ENCODE measurements around the gene CDCP2.

CDCP2 gene

DNA sequence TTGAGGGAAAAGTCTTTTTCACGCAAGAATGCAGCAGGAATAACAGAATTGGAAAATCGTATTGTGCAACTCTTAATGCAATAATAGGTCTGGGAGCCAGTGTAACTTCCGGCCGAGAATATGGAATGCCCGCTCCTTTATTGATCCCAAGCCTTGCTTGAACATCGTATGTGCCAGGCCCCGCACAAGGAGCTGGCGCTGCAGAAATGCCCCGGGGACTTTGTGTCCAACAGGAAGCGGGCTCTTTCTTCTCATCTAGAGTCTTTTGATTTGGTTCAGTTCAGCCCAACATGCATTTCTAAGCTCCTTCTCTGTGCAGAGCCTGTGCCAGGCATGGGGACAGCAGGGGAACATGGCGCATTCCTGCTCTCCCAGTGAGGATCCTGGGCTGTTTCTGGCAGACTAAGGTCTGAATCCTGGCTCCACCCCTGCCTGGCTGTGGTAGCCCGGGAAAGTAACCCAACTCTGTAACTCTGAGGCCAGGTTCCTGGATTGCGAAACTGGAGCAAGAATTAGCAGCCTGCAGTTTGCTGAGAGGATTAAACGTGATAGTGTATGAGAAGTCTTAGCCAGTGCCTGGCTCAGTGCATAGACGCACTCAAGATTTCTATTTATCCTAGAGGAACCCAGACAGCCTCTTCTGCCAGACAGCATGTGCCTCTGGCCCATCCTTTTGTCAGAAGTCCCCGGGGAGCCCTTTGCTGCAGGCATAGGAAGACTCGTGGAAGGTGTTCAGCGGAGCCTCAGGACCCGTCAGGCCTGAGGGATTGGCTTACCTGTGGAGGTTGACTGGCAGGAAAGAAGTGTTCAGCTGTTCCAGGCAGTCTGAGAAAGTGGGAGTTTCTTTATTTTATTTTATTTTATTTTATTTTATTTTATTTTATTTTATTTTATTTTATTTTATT, 987 bp upstream of the CDCP2 start:
- no peak overlapping the region for H2AK5ac ChIP-seq (ENCODE audit: low read length)
- no peak overlapping the region for H4K91ac ChIP-seq (ENCODE audit: low read depth, low read length)
- no peak overlapping the region for H3K27ac ChIP-seq (ENCODE audit: low read depth, low read length)
- peaks cover 9% of the 10 kb centered on the region in 2 experiments for H3K4me1 ChIP-seq (ENCODE audit: control insufficient read depth in 1 of 2, insufficient read depth in 2 of 2, low read length in 2 of 2)
- H2BK5ac ChIP-seq (ENCODE audit: low read depth, low read length, poor library complexity): no peak overlapping the region
- H3K18ac ChIP-seq (ENCODE audit: low read length): no peak overlapping the region
- H3K36me3 ChIP-seq (ENCODE audit: control insufficient read depth in 1 of 2, insufficient read depth in 2 of 2, low read length in 2 of 2): no peaks in the 10 kb centered on the region
- no peak overlapping the region for H3K4ac ChIP-seq (ENCODE audit: low read depth, low read length)
- H3K27me3 ChIP-seq (ENCODE audit: insufficient read depth, low read length): no peaks in the 10 kb centered on the region
- no peak overlapping the region for H3K23ac ChIP-seq (ENCODE audit: low read length)
- no peak overlapping the region for H4K8ac ChIP-seq (ENCODE audit: low read depth, low read length)
- H3K79me2 ChIP-seq (ENCODE audit: control insufficient read depth, insufficient read depth, low read length, poor library complexity): no peaks in the 10 kb centered on the region
- H4K12ac ChIP-seq (ENCODE audit: low read depth, low read length): no peak overlapping the region
- no peak overlapping the region for H2BK12ac ChIP-seq (ENCODE audit: low read length)
- H3K9ac ChIP-seq (ENCODE audit: low read length): no peak overlapping the region
- H3K4me2 ChIP-seq (ENCODE audit: low read length): no peak overlapping the region
- DNase-seq: peak in 1 of 2 donors; percentile 46
- H3K9me3 ChIP-seq (ENCODE audit: insufficient read depth, low read depth, low read length): no peaks in the 10 kb centered on the region
- H3K4me3 ChIP-seq (ENCODE audit: low read depth, low read length): no peak overlapping the region
- no peaks in the 10 kb centered on the region for H3K79me1 ChIP-seq (ENCODE audit: low read length)
- H3K14ac ChIP-seq (ENCODE audit: low read length): peak overlapping the region; percentile 34
- WGBS (ENCODE audit: extremely low coverage, insufficient coverage, insufficient read length): no CpG with 5 or more reads among the region's 19 CpGs
- no peak overlapping the region for H2AFZ ChIP-seq (ENCODE audit: insufficient read depth, low read length, poor library complexity)
- H2BK120ac ChIP-seq (ENCODE audit: insufficient read depth, low read length, poor library complexity): no peak overlapping the region

DNA sequence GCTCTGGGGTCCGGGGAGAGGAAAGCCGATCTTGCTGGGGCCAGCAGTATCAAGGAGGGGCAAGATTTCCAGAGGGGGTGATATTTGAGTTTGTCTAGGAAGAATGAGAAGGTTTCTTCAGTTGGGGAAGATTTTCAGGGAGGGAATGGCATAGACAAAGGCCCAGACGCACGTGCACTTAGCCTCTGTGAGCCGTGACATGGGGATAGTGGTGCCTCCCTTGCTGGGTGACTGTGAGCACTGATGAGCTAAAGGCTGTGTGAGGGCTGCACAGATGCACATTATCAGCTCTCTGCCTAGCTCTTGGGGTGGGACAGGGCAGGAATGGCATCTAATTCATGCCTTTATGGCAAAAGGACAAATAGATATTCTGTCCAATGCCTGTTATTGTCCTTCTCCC, 1.8 kb downstream of the CDCP2 start:
- no peak overlapping the region for H3K18ac ChIP-seq (ENCODE audit: low read length)
- H3K9me3 ChIP-seq (ENCODE audit: insufficient read depth, low read depth, low read length): no peaks in the 10 kb centered on the region
- no peak overlapping the region for H4K8ac ChIP-seq (ENCODE audit: low read depth, low read length)
- no peak overlapping the region for H3K14ac ChIP-seq (ENCODE audit: low read length)
- H2BK12ac ChIP-seq (ENCODE audit: low read length): no peak overlapping the region
- no peaks in the 10 kb centered on the region for H3K27me3 ChIP-seq (ENCODE audit: insufficient read depth, low read length)
- no peak overlapping the region for H2AFZ ChIP-seq (ENCODE audit: insufficient read depth, low read length, poor library complexity)
- no peak overlapping the region for H3K27ac ChIP-seq (ENCODE audit: low read depth, low read length)
- no peak for DNase-seq
- H3K4ac ChIP-seq (ENCODE audit: low read depth, low read length): no peak overlapping the region
- no peak overlapping the region for H3K4me3 ChIP-seq (ENCODE audit: low read depth, low read length)
- H3K4me2 ChIP-seq (ENCODE audit: low read length): no peak overlapping the region
- peaks cover 9% of the 10 kb centered on the region in 2 experiments for H3K4me1 ChIP-seq (ENCODE audit: control insufficient read depth in 1 of 2, insufficient read depth in 2 of 2, low read length in 2 of 2)
- H2BK120ac ChIP-seq (ENCODE audit: insufficient read depth, low read length, poor library complexity): no peak overlapping the region
- no peak overlapping the region for H3K9ac ChIP-seq (ENCODE audit: low read length)
- no peak overlapping the region for H4K91ac ChIP-seq (ENCODE audit: low read depth, low read length)
- no peaks in the 10 kb centered on the region for H3K79me2 ChIP-seq (ENCODE audit: control insufficient read depth, insufficient read depth, low read length, poor library complexity)
- WGBS (ENCODE audit: extremely low coverage, insufficient coverage, insufficient read length): no CpG with 5 or more reads among the region's 5 CpGs
- H2BK5ac ChIP-seq (ENCODE audit: low read depth, low read length, poor library complexity): no peak overlapping the region
- H3K79me1 ChIP-seq (ENCODE audit: low read length): no peaks in the 10 kb centered on the region
- no peak overlapping the region for H2AK5ac ChIP-seq (ENCODE audit: low read length)
- no peak overlapping the region for H4K12ac ChIP-seq (ENCODE audit: low read depth, low read length)
- no peak overlapping the region for H3K23ac ChIP-seq (ENCODE audit: low read length)
- H3K36me3 ChIP-seq (ENCODE audit: control insufficient read depth in 1 of 2, insufficient read depth in 2 of 2, low read length in 2 of 2): no peaks in the 10 kb centered on the region

GRCh38 chr1:54149734-54150133, 3.1 kb downstream of the CDCP2 start:
- H3K9ac ChIP-seq (ENCODE audit: low read length): no peak overlapping the region
- H4K12ac ChIP-seq (ENCODE audit: low read depth, low read length): no peak overlapping the region
- no peaks in the 10 kb centered on the region for H3K79me2 ChIP-seq (ENCODE audit: control insufficient read depth, insufficient read depth, low read length, poor library complexity)
- H3K4me3 ChIP-seq (ENCODE audit: low read depth, low read length): no peak overlapping the region
- no peak overlapping the region for H3K23ac ChIP-seq (ENCODE audit: low read length)
- no peak overlapping the region for H3K14ac ChIP-seq (ENCODE audit: low read length)
- no peaks in the 10 kb centered on the region for H3K36me3 ChIP-seq (ENCODE audit: control insufficient read depth in 1 of 2, insufficient read depth in 2 of 2, low read length in 2 of 2)
- WGBS (ENCODE audit: extremely low coverage, insufficient coverage, insufficient read length): no CpG with 5 or more reads among the region's 3 CpGs
- no peak overlapping the region for H3K4me2 ChIP-seq (ENCODE audit: low read length)
- no peak overlapping the region for H3K18ac ChIP-seq (ENCODE audit: low read length)
- H3K4ac ChIP-seq (ENCODE audit: low read depth, low read length): no peak overlapping the region
- H3K4me1 ChIP-seq (ENCODE audit: control insufficient read depth in 1 of 2, insufficient read depth in 2 of 2, low read length in 2 of 2): peaks cover 9% of the 10 kb centered on the region in 2 experiments
- H2AFZ ChIP-seq (ENCODE audit: insufficient read depth, low read length, poor library complexity): no peak overlapping the region
- H3K9me3 ChIP-seq (ENCODE audit: insufficient read depth, low read depth, low read length): no peaks in the 10 kb centered on the region
- no peaks in the 10 kb centered on the region for H3K27me3 ChIP-seq (ENCODE audit: insufficient read depth, low read length)
- H2BK12ac ChIP-seq (ENCODE audit: low read length): no peak overlapping the region
- no peak overlapping the region for H3K27ac ChIP-seq (ENCODE audit: low read depth, low read length)
- H4K8ac ChIP-seq (ENCODE audit: low read depth, low read length): no peak overlapping the region
- no peaks in the 10 kb centered on the region for H3K79me1 ChIP-seq (ENCODE audit: low read length)
- no peak for DNase-seq
- H2BK120ac ChIP-seq (ENCODE audit: insufficient read depth, low read length, poor library complexity): no peak overlapping the region
- no peak overlapping the region for H2AK5ac ChIP-seq (ENCODE audit: low read length)
- H2BK5ac ChIP-seq (ENCODE audit: low read depth, low read length, poor library complexity): no peak overlapping the region
- no peak overlapping the region for H4K91ac ChIP-seq (ENCODE audit: low read depth, low read length)

GRCh38 chr1:54144366-54144765, 8.4 kb downstream of the CDCP2 start:
- Histone ChIP-seq H3K27ac (ENCODE audit: low read depth, low read length) (no peak overlapping the region), H2BK12ac (ENCODE audit: low read length) (no peak overlapping the region)

More at GRCh38 chr1:54144366-54144765, 8.4 kb downstream of the CDCP2 start:
- Histone ChIP-seq H2BK5ac (ENCODE audit: low read depth, low read length, poor library complexity) (no peak overlapping the region), H4K8ac (ENCODE audit: low read depth, low read length) (no peak overlapping the region), H4K91ac (ENCODE audit: low read depth, low read length) (no peak overlapping the region), H3K4me2 (ENCODE audit: low read length) (no peak overlapping the region), H3K36me3 (ENCODE audit: control insufficient read depth in 1 of 2, insufficient read depth in 2 of 2, low read length in 2 of 2) (no peaks in the 10 kb centered on the region), H3K14ac (ENCODE audit: low read length) (no peak overlapping the region), H3K27me3 (ENCODE audit: insufficient read depth, low read length) (no peaks in the 10 kb centered on the region), H2AK5ac (ENCODE audit: low read length) (no peak overlapping the region), H3K9ac (ENCODE audit: low read length) (no peak overlapping the region), H4K12ac (ENCODE audit: low read depth, low read length) (no peak overlapping the region), H3K18ac (ENCODE audit: low read length) (no peak overlapping the region), H3K4me3 (ENCODE audit: low read depth, low read length) (no peak overlapping the region), H3K23ac (ENCODE audit: low read length) (no peak overlapping the region), H3K4me1 (ENCODE audit: control insufficient read depth in 1 of 2, insufficient read depth in 2 of 2, low read length in 2 of 2) (peaks cover 0 to 3% of the 10 kb centered on the region in 2 experiments), H3K79me2 (ENCODE audit: control insufficient read depth, insufficient read depth, low read length, poor library complexity) (no peaks in the 10 kb centered on the region), H2AFZ (ENCODE audit: insufficient read depth, low read length, poor library complexity) (no peak overlapping the region), H3K4ac (ENCODE audit: low read depth, low read length) (no peak overlapping the region), H3K79me1 (ENCODE audit: low read length) (no peaks in the 10 kb centered on the region), H3K9me3 (ENCODE audit: insufficient read depth, low read depth, low read length) (peaks cover 2% of the 10 kb centered on the region), H2BK120ac (ENCODE audit: insufficient read depth, low read length, poor library complexity) (no peak overlapping the region)
- WGBS (ENCODE audit: extremely low coverage, insufficient coverage, insufficient read length): no CpG with 5 or more reads among the region's 11 CpGs
- no peak for DNase-seq
